GM12878 (cell line): ENCODE measurements around the gene SORBS1. TPM values are rescaled to one million over a fixed set of nuclear protein-coding genes. Genes with fewer than 3 reads are reported as not detected.

Experiments used
- ATAC-seq: fragments of 200-7000 bp; cut with Tn5 transposase; 3 replicates; pipeline ENCODE4 v1.9.1; 2020; ENCODE audit warnings: mild to moderate bottlenecking, moderate library complexity
- BruUV-seq: library from RNA; stranded (reverse); fragments of 400-500 nt; replicated peaks from 2 replicates; lab custom pipeline; 2021; lab: Mats Ljungman, UMichigan
- CTCF ChIA-PET: fragments of 300-600 bp; sonication (Branson Sonifier 250); formaldehyde crosslinking; extraction: SDS; loops from one replicate; lab custom pipeline; 2021; ENCODE audit warnings: inconsistent platforms; lab: Yijun Ruan, JAX
- POLR2A ChIA-PET: fragments of 350-600 bp; formaldehyde crosslinking; extraction: SDS; loops from one replicate; lab custom pipeline; 2021; ENCODE audit warnings: inconsistent platforms; lab: Charles Lee
- RAD21 ChIA-PET: fragments of 300-600 bp; sonication (Branson Sonifier 250); formaldehyde crosslinking; loops from one replicate; lab custom pipeline; 2023; ENCODE audit warnings: antibody characterized with exemption; ENCODE audit not compliant: unreplicated experiment; lab: Charles Lee
- SMC1A ChIA-PET: fragments of 300-600 bp; sonication (Branson Sonifier 250); formaldehyde crosslinking; loops from one replicate; lab custom pipeline; 2023; ENCODE audit not compliant: unreplicated experiment, uncharacterized antibody; lab: Charles Lee
- DNase-seq: peaks from one replicate; pipeline ENCODE4 v3.0.0-alpha.2; 2011; ENCODE audit warnings: low read depth, low spot score
- FAIRE-seq: peaks from 3 replicates; lab custom pipeline; 2011; peaks lifted over from hg19 to GRCh38; lab: Jason Lieb, UNC
- H2AFZ ChIP-seq: 2 replicates; pipeline ENCODE4 v1.6.0; 2011; ENCODE audit warnings: low read depth, low read length, control low read depth; ENCODE audit not compliant: control insufficient read depth
- H3K27ac ChIP-seq: 2 replicates; pipeline ENCODE4 v1.5.1; 2011; ENCODE audit warnings: control low read depth; ENCODE audit not compliant: control insufficient read depth, insufficient read depth
- H3K27me3 ChIP-seq, 2 experiments: replicated peaks in 1 of 2; 2 replicates each; pipeline versions ENCODE4 v1.6.0 to v1.6.1; 2011; ENCODE audit warnings: low read length in 1 of 2; ENCODE audit not compliant: control insufficient read depth in 2 of 2, insufficient read depth in 2 of 2
- H3K36me3 ChIP-seq, 2 experiments: 2 replicates each; pipeline ENCODE4 v1.5.1; 2011; ENCODE audit warnings: low read length in 1 of 2; ENCODE audit not compliant: control insufficient read depth in 2 of 2, insufficient read depth in 2 of 2
- H3K4me1 ChIP-seq: 2 replicates; pipeline ENCODE4 v1.6.1; 2011; ENCODE audit warnings: mild to moderate bottlenecking, low read length, moderate library complexity, mixed read lengths; ENCODE audit not compliant: control insufficient read depth, insufficient read depth
- H3K4me2 ChIP-seq: 2 replicates; pipeline ENCODE4 v1.6.0; 2011; ENCODE audit warnings: control low read depth; ENCODE audit not compliant: control insufficient read depth, insufficient read depth
- H3K4me3 ChIP-seq: fragments of 200-600 bp; sonication (generic); 2 replicates; pipeline ENCODE4 v1.5.1; 2016
- H3K79me2 ChIP-seq: 2 replicates; pipeline ENCODE4 v1.6.0; 2011; ENCODE audit warnings: low read length; ENCODE audit not compliant: control insufficient read depth, insufficient read depth
- H3K9ac ChIP-seq: 2 replicates; pipeline ENCODE4 v1.8.0; 2011; ENCODE audit warnings: low read length, control low read depth, mixed read lengths; ENCODE audit not compliant: control insufficient read depth, insufficient read depth
- H3K9me3 ChIP-seq: replicated peaks from 3 replicates; pipeline ENCODE4 v1.5.1; 2011; ENCODE audit warnings: mild to moderate bottlenecking, low read length; ENCODE audit not compliant: control insufficient read depth, insufficient read depth
- H4K20me1 ChIP-seq: 2 replicates; pipeline ENCODE4 v1.6.0; 2011; ENCODE audit not compliant: control insufficient read depth, insufficient read depth
- CREB1 ChIP-seq: IDR thresholded peaks from 2 replicates; pipeline ENCODE4 v1.6.1; 2012; ENCODE audit warnings: low read depth, mild to moderate bottlenecking, inconsistent platforms
- EED ChIP-seq: sonication (generic); IDR thresholded peaks from 2 replicates; pipeline ENCODE4 v1.6.1; 2016; ENCODE audit warnings: antibody characterized with exemption, low read depth
- KDM1A ChIP-seq: fragments of 200-600 bp; sonication (generic); IDR thresholded peaks from 2 replicates; pipeline ENCODE4 v1.6.1; 2016; ENCODE audit warnings: borderline replicate concordance
- KLF5 ChIP-seq: fragments of 450-650 bp; IDR thresholded peaks from 2 replicates; pipeline ENCODE4 v1.6.1; 2014; ENCODE audit warnings: mild to moderate bottlenecking; ENCODE audit not compliant: partially characterized antibody
- NRF1 ChIP-seq: conservative IDR thresholded peaks from 2 replicates; pipeline ENCODE4 v1.6.1; 2011; ENCODE audit warnings: mild to moderate bottlenecking, low read depth, low read length, improper control_type of control experiment
- SMAD5 ChIP-seq: IDR thresholded peaks from 2 replicates; pipeline ENCODE4 v1.6.1; 2016; ENCODE audit warnings: antibody characterized with exemption, low read depth
- SP1 ChIP-seq: IDR thresholded peaks from one replicate; pipeline ENCODE4 v1.6.1; 2011; ENCODE audit warnings: low read depth, low read length
- STAT3 ChIP-seq: IDR thresholded peaks from 2 replicates; pipeline ENCODE4 v1.6.1; 2011; ENCODE audit warnings: low read depth, low read length, improper control_type of control experiment
- TCF12 ChIP-seq: IDR thresholded peaks from 2 replicates; pipeline ENCODE4 v1.6.1; 2011; ENCODE audit warnings: low read depth, mild to moderate bottlenecking, low read length
- ZNF274 ChIP-seq: IDR thresholded peaks from one replicate; pipeline ENCODE4 v1.8.0; 2011; ENCODE audit not compliant: insufficient read length, insufficient read depth
- ZNF622 ChIP-seq: fragments of 450-650 bp; IDR thresholded peaks from 2 replicates; pipeline ENCODE4 v1.6.1; 2017; ENCODE audit warnings: mild to moderate bottlenecking, inconsistent platforms
- WGBS: methylation state at CpG from one replicate; pipeline ENCODE4 v1.1.6; 2016; ENCODE audit warnings: low lambda C conversion rate; ENCODE audit not compliant: insufficient replicate concordance, insufficient coverage; ENCODE audit errors: missing lambda C conversion rate; 5-methylcytosine and 5-hydroxymethylcytosine counted together
- in situ Hi-C: fragments of 300-500 bp; cut with MboI; formaldehyde crosslinking; loops from 9 replicates; pipeline ENCODE4 v1.14.3; 2018; ENCODE audit warnings: mixed read lengths
- intact Hi-C: fragments of 100-400 bp; cut with micrococcal nuclease; formaldehyde crosslinking; loops from one replicate; pipeline ENCODE4 v1.14.2; 2022; ENCODE audit not compliant: unreplicated experiment
- polyA plus RNA-seq, 11 experiments: library from polyadenylated mRNA; depleted of rRNA in 4 of 11; unstranded in 6 of 11; stranded (reverse) in 5 of 11; fragments of >200 nt; fragmentation: Nextera tagmentation in 4 of 11; fragmentation: Illumina TruSeq in 1 of 11; extraction: Ambion mirVana in 4 of 11; extraction: Trizol in 1 of 11; gene quantifications; 1 replicate in 1 of 11; 2 replicates in 10 of 11; pipeline versions ENCODE4 v1.2.1 to v1.2.3, GENCODE V29; 2011 to 2016; ENCODE audit warnings: inconsistent platforms in 2 of 11, missing spikeins in 2 of 11, low read depth in 1 of 11
- total RNA-seq, 4 experiments: library from RNA; depleted of rRNA in 3 of 4; stranded (reverse); fragments of >200 nt in 3 of 4; fragmentation: Illumina TruSeq in 1 of 4; extraction: Trizol in 1 of 4; gene quantifications; 2 replicates each; pipeline versions ENCODE4 v1.2.1 to v1.2.3, GENCODE V29; 2013 to 2021
- TF ChIP-seq, protein P1 (sequence below): fragments of 450-650 bp; IDR thresholded peaks from 2 replicates; pipeline ENCODE4 v1.6.1; 2016; ENCODE audit warnings: mild to moderate bottlenecking
- TF ChIP-seq, protein P2 (sequence below): fragments of 450-650 bp; IDR thresholded peaks from 2 replicates; pipeline ENCODE4 v1.6.1; 2016; ENCODE audit warnings: mild to moderate bottlenecking, moderate library complexity, borderline replicate concordance

SORBS1 gene
- total and polyA plus RNA-seq, 10 of the 15 experiments (the other 5 are each of a cell fraction or from before 2014, with no cell fraction given) = 0.13 to 0.75 (median 0.39) TPM

- TF ChIP-seq ZNF274 (no peak), EED (no peak)
- TF ChIP-seq, protein P1, sequence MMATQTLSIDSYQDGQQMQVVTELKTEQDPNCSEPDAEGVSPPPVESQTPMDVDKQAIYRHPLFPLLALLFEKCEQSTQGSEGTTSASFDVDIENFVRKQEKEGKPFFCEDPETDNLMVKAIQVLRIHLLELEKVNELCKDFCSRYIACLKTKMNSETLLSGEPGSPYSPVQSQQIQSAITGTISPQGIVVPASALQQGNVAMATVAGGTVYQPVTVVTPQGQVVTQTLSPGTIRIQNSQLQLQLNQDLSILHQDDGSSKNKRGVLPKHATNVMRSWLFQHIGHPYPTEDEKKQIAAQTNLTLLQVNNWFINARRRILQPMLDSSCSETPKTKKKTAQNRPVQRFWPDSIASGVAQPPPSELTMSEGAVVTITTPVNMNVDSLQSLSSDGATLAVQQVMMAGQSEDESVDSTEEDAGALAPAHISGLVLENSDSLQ = no peak
- TF ChIP-seq, all 136 proteins: peak for 0
Observed at GRCh38 chr10:95542761-95543160, 18.4 kb downstream of the SORBS1 start (continued).

DNA sequence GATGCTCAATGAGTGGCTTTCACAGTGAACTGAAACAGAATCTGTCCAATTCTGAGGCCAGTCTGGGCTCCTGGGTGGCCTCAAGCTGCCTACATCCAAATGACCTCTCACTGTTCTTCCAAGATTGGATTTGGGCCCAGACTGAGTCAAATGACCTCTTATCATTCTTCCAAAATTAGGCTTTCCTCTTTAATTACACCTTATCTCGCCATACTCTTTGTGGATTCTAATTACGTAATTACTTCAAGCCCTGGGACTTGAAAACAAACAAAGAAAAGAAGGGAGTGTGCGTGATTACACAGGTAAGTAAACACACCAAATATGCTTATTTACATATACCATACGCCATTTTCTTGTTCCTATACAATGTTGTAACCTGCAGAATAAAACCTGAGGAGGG lies 18.8 kb downstream of the SORBS1 start:
- ChIA-PET POLR2A (no interaction called here), CTCF (no interaction called here), RAD21 (no interaction called here), SMC1A (no interaction called here)
- H3K9me3 ChIP-seq = no peaks in the 10 kb centered on the region
- H3K27me3 ChIP-seq = no peaks in the 10 kb centered on the region; a peak in 1 of 4 replicates
- no peaks in the 10 kb centered on the region for H3K4me1 ChIP-seq
- no peak overlapping the region for H2AFZ ChIP-seq
- no peak overlapping the region for H3K27ac ChIP-seq
- H3K4me2 ChIP-seq = no peak overlapping the region
- intact Hi-C loops = no loop called here
- H4K20me1 ChIP-seq = no peaks in the 10 kb centered on the region
- H3K79me2 ChIP-seq = no peaks in the 10 kb centered on the region
- FAIRE-seq (no peak), ATAC-seq (no peak), DNase-seq (no peak)
- no peaks in the 10 kb centered on the region for H3K36me3 ChIP-seq
- BruUV-seq = no TSS peak
- no peak overlapping the region for H3K9ac ChIP-seq
- WGBS = 35% methylated on average over 4 of the region's 4 CpGs
- no peak overlapping the region for H3K4me3 ChIP-seq
- in situ Hi-C loops = no loop called here
- TF ChIP-seq CREB1 (no peak), TCF12 (no peak)

DNA sequence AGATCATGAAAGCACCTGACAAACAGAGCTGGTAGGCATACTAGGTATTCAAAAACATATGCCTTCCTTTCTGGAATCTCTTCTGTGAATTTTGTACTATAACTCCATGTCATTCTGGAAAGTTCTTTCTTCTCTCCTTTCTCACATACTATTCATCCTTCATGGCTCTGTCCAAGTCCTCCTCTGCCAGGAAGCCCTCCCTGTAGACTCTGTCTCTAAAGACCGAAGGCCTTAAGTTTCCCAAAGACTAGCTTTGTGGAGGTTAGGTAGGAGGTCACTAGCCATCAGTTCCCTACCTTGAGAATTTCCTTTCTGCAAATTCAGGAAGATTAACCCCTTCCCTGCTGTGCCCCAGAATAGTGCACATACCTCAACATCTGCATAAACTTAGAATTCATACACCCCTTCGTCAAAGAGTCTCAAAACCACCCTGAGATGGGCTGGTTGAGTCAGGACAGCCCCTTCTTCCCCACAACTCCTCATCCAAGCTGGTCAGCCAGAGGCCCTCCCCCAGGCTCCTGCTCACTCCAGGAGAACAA lies 20.6 kb downstream of the SORBS1 start:
- BruUV-seq = no TSS peak
- no peaks in the 10 kb centered on the region for H3K9me3 ChIP-seq
- CTCF ChIA-PET = interaction anchor here (0.6 kb wide), 2 partner anchors 166 to 357 kb away, joined by 3 read pairs; no protein-coding TSS in a partner anchor
- SMC1A ChIA-PET = no interaction called here
- in situ Hi-C loops = no loop called here
- H3K4me2 ChIP-seq = no peak overlapping the region
- H4K20me1 ChIP-seq = no peaks in the 10 kb centered on the region
- H3K79me2 ChIP-seq = no peaks in the 10 kb centered on the region
- H2AFZ ChIP-seq = no peak overlapping the region
- no peak overlapping the region for H3K27ac ChIP-seq
- no peak overlapping the region for H3K4me3 ChIP-seq
- intact Hi-C loops = no loop called here
- RAD21 ChIA-PET = no interaction called here
- H3K9ac ChIP-seq = no peak overlapping the region
- no peaks in the 10 kb centered on the region for H3K4me1 ChIP-seq
- no peak for FAIRE-seq
- H3K36me3 ChIP-seq = no peaks in the 10 kb centered on the region
- POLR2A ChIA-PET = no interaction called here
- no peak for DNase-seq
- ATAC-seq = no peak
- H3K27me3 ChIP-seq = no peaks in the 10 kb centered on the region; a peak in 1 of 4 replicates
- 6% methylated on average over 2 of the region's 2 CpGs for WGBS
- TF ChIP-seq KDM1A (no peak), KLF5 (no peak), STAT3 (no peak), ZNF622 (no peak), SP1 (no peak), NRF1 (no peak), SMAD5 (no peak)
- TF ChIP-seq, protein P2, sequence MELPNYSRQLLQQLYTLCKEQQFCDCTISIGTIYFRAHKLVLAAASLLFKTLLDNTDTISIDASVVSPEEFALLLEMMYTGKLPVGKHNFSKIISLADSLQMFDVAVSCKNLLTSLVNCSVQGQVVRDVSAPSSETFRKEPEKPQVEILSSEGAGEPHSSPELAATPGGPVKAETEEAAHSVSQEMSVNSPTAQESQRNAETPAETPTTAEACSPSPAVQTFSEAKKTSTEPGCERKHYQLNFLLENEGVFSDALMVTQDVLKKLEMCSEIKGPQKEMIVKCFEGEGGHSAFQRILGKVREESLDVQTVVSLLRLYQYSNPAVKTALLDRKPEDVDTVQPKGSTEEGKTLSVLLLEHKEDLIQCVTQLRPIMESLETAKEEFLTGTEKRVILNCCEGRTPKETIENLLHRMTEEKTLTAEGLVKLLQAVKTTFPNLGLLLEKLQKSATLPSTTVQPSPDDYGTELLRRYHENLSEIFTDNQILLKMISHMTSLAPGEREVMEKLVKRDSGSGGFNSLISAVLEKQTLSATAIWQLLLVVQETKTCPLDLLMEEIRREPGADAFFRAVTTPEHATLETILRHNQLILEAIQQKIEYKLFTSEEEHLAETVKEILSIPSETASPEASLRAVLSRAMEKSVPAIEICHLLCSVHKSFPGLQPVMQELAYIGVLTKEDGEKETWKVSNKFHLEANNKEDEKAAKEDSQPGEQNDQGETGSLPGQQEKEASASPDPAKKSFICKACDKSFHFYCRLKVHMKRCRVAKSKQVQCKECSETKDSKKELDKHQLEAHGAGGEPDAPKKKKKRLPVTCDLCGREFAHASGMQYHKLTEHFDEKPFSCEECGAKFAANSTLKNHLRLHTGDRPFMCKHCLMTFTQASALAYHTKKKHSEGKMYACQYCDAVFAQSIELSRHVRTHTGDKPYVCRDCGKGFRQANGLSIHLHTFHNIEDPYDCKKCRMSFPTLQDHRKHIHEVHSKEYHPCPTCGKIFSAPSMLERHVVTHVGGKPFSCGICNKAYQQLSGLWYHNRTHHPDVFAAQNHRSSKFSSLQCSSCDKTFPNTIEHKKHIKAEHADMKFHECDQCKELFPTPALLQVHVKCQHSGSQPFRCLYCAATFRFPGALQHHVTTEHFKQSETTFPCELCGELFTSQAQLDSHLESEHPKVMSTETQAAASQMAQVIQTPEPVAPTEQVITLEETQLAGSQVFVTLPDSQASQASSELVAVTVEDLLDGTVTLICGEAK = no peak
